ENCODE results near the gene GRIN3A.
"Not testable (repeated sequence)": the region's sequence is repeated elsewhere in the genome, so short reads cannot be mapped to it uniquely, and the experiment has no call there.

The GRIN3A gene

DNA sequence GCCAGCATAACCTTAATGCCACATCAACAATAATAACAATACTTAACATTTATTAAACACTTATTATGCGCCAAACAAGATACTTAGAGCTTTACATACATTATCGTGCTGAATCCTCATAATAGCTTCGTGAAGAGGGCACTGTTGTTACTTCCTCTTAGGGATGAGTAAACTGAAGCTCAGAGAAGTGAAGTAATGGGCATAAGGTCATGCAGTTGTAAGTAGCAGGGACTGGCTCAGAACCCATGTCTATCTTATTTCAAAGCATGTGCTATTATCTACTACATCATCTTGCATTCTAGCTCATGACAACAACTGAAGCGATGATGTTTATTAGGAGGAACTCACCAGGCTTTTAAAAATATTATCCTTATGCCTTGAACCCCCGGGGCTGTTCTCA lies 108.8 kb downstream of the GRIN3A start:
- FAIRE-seq = no peak

DNA sequence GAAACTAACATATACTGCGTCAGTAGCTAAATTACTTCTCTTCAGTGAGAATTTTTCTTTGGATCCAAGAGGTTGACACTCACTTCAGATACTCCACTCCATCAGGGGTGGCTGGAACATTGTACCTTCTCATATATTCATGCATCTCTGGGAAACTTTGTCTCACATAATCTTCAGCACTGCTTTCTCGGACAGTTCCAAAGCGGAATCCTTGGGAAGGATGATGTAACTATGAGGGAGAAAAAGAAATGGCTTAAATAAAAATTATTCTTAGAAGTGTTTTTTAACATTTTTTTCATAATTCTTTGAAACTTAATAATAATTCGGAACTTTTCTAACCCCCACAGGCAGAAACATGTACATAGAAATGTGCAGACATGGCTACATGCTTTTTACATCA lies 110.3 kb downstream of the GRIN3A start:
- FAIRE-seq = no peak

DNA sequence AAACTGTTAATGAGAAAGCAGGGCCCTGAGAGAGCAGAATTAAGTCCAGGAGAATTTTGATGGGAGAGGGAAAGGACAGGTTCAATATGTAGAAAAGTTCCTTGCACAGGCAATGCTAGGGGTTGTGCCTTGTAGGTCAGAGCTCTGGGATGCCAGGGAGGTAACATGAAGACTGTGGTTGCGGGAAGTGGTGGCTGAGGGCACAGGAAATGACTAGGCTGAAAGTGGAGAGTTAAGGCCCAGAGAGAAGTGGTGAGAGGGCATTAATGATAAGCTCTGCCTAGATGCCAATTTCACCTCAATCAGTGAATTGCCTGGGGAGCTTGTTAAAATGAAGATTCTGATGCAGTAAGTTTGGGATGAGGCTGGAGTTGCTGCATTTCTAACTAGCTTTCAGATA lies 112.2 kb downstream of the GRIN3A start:
- FAIRE-seq = no peak

DNA sequence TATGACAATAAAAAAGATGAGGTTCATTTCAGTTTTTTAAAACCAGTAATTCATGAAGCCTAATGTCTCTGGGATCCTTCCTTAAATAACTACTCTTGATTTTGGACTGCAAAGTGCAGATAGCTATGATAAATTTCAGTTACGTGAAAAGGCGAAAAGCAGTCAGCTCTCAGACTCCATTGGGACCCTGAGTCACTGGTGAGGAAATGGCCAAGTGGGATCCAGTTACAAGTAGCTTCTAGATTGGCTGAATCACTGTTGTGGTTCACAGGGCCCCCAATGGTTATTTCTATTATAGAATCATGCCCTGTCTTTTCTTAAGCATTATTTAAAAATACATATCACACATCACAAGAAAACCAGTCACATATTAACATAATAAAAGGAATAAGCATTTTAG lies 112.6 kb downstream of the GRIN3A start:
- no peak for FAIRE-seq

DNA sequence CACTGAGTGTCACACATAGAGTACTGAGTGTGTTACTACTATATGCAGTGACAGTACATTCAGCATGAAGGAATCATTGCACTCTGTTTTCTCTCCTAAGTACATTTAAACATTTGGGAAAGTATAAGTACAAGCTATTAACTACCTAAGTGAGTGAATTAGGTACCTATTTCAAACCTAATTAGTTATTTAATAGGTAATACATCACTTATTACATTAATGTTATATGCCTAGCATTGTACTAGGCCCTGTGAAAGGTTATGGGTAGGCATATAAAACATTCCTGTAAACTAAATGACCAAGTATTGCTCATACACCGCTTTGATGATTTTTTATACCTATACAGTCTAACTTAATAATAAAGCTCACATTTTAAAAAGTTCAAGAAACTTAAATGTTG lies 118.0 kb downstream of the GRIN3A start:
- FAIRE-seq = no peak

DNA sequence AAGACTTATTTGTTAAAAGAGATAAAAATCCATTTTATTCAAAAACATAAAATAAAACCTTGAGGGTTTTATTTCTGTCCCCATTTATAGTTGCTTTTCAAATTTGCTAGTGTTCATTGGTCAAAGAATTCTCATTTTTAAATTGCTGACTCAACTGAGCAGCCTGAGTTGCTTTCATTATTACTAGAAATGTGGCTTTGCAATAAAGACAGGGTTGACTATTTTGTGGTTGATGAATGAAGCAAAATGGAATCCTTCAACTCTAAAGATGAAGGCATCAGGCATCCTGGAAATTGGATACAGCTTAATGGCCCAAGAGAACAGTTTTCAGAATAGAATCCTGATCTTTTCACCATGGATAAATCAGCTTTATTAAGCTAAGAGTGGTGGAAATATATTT lies 119.7 kb downstream of the GRIN3A start:
- no peak for FAIRE-seq

DNA sequence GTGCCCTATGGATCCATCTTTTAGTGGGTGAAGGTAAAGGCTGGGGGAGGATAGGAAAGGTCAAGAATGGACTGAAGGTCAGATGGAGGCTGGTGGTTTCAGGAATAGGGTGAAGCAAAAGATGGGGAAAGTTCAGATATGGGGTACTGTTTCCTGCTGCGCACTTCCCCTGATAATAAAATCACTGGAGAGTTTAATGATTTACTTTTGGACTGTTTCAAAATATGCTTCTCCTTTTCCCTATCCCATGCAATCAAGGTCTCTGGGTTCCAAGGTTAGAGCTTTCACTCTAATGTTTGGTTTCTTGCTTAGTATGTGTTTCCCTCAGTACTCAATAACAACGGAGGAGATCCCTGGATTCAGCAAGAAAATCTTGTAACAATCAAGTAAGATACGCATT lies 132.9 kb downstream of the GRIN3A start:
- no peak for FAIRE-seq

DNA sequence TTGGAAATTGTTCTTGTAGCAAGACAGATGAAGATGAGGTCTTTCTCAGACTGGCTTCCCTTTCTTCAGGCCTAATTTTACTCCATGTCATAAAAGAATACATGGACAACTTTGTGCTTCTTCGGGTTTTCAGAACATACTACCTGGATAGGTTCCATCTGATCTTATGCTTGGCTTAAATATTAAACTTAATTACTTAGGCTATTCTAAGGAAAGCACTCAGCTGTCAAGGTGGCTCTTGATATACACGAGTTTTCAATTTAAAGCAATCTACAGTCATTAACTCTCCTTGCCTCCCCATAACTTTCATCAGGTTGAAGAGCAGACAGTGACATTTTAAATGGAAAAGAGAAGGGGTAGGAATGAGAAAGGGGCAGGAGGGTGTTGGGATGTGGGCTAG lies 134.2 kb downstream of the GRIN3A start:
- FAIRE-seq = no peak

DNA sequence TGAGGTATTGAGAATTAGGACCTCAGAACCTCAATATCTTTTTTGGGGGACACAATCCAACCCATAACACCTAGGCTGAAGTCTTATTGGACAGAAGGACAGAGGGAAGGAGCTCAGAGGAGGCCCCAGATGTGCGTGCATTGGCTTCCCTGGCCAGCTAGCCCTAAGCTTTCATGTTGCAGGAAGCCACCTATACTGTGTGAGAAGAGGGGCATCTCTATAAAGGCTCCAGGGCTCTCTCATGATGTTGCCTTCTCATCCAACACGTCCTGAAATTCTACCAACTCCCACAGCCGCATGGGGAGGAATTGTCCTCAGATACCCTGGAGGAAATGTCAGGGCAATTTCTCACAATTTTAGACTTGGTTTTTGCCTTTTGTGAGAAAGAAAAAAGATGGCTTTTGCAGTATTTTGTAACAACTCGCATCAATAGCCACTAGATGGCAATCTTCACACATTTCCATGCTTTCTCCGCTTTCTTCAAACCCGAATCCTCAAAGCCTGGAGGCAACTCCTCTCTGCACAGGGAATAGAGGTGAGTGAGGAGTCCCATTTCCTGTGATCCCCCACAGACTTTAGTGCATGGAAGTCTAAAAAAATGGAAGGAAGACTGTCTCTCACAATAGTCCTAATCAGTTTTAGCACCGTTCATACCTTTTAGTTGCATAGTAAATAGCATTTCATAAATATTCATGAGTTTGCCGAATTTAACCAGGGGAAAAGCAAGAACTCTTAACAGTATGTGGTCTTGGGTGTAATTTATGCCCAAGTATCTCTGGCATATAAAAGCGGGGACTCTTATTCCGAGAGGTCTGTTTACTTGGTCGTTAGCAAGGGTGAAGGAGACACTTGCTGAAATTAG lies 136.3 kb downstream of the GRIN3A start:
- FAIRE-seq = no peak

DNA sequence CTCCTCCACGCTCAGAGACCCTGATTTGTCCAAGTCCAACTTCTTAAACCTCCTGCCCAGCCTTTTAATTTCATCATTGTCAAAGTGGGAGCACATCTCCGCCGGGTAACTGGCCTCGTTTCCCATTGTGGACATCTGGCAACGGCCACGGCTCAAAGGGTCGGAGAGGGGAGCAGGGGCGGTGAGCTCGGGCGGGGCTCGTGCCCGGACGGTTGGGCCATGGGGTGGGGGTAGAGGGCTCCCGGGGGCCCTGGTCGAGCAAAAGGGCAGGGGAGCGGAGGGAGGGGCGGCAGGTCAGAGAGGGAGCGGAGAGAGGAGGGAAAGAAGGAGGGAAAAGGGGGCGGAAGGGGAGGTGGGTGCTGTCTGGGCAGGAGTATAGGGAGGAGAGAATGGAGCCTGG lies 143.7 kb downstream of the GRIN3A start, which contains the start of gene PPP3R2:
Gene PPP3R2, minus strand, starts transcription at position 174 of the 400 bp plus-strand sequence. Its CDS starts 48 bp downstream, at position 126.
- no peak for FAIRE-seq

DNA sequence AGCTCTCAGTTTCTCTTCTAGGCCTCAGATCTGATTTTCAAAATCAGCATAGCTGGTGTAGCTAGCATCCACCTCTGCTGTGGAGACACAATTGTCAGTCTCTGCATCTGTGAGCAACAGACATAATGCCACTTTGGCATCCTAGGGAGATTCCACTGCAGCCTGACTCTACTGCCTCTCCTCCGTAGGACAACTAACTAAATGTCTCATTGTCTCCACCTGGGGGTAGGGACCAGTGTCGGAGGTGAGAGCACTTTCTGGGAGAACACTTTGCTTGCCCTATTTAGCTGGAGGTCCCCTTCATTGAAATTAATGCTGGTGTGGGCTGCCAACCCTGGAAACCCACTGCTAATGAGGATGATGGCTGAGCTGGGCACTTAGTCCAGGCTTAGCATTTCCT lies 145.1 kb downstream of the GRIN3A start:
- FAIRE-seq = no peak

DNA sequence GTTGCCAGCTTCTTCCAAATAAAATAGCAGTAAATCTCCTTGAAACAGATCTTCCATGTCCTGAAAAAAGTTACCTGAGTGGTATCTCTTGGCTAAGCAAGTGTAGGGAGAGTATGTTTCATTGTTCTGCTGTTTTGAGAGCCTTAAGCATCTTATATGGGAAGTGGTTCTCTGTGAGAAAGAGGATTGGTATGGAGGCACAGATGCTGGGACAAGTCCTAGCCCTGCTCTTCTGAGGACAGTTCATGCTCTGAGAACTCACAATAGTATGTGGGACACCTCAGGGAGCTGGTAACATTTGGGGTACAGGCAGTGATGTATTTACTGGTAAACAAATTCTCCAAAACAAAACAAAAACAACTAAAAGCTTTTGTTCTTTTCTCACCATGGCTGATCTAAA lies 145.7 kb downstream of the GRIN3A start:
- no peak for FAIRE-seq

DNA sequence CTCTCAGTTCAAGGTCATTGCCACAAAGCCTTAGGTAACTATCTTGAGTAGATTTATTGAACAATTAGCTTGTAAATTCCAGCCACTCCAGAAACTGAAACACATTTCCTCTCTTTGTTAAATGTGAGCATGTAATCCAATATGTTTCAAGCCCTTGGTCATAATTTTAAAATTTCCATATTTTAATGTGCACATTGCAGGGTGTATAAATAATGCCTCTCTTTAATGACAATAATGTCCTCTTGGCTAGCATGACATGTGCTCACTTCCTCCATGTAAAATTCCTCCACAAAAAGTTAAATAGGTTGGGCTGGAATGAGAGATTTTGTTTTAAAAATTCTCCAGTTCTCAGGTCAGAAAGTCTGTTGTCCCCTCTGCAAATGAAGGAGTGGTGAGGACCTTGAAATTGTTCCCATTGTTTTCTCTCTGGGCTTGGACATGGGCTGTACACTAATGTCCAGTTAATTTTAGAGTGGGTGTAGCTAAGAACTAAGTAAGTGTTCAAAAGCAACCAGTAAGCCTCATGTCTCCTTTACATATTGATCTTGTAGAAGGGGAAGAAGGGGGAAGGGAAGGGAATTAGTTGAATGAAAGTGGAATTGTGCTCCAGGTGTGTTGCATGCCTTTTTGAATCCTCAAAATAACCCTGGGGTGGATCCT lies 146.5 kb downstream of the GRIN3A start:
- no peak for FAIRE-seq

DNA sequence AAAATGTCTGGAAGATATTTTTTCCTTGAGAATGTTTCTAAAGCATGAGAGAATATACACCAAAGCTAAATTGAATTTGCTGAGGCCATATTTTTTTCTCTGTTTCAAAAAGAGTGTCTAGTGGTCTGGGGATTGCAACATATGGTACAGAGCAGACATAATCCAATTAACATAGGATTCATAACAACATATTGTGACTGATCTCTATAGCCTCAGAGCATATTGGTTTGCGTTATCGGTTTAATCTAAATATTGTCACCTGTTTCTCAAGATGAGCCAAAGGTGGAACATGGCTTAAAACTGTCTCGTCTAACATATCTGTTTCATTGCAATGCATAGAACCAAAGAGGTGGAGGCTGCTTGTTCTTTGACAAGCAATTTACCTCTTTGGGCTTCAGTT lies 147.5 kb downstream of the GRIN3A start:
- no peak for FAIRE-seq

DNA sequence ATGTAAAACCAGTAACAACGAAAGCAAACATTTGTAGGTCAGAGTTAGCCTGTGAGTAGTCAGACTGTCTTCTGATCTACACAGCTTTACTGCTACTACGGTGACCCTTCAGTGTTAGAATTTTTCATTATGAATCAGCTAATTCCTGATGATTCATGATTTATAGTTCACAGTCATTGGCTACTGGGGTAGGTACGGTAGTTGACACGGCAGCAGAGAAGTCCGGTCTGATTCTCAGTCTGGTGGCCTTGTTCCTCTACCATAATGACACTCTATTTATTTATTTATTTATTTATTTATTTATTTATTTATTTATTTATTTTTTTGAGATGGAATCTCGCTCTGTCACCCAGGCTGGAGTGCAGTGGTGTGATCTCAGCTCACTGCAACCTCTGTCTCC lies 148.4 kb downstream of the GRIN3A start:
- FAIRE-seq = not testable (repeated sequence)

DNA sequence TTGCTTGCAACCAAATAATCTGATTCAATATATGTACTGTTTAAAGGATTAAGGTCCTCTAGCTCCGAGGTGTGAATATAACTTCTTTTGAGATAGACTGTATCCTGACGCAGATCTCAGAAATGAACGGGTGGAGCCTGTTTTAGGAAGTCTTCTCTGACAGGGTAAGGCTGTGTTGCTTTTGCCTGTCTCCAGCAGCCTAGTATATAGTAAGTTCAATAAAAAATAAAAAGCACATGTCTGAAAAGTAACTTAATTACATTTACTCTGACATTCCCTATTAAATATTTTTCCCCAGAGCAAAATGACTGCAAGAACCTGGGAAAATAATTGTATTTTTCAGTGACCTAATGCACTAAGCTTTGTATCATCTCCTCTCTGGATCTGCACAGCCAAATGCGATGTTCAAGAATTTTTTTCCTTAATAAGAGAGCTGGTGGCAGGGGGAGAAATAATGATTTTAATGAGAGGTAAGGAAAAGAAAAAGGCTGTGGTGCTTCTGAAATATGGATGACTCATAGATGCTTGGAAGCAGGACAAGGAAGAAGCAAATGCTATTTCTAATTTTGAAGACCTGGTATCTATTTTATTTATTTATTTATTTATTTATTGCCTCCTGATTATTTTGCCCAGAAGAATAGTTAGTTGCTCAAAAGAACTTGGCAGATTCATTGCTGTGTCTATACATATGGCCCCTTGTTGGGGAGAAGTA lies 151.0 kb downstream of the GRIN3A start:
- no peak for FAIRE-seq

DNA sequence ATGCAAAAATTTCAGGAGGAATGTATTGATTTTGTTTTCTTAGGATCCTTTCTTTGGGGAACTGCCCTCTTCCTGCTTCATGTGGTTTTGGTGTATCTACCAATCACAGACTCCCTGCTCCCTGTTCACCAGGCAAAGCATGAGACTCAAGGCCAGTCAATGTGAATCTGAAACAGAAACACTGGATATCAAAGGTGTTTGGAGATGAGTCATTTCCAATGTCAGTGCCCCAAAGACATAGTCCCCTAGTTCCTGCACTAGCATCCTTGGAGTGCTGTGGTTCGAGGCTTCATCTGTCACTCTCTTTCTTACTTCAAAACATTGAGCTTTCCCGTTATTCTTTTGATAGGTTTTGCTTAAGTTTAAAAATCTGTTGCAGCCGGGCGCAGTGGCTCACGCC lies 151.8 kb downstream of the GRIN3A start:
- FAIRE-seq = no peak

DNA sequence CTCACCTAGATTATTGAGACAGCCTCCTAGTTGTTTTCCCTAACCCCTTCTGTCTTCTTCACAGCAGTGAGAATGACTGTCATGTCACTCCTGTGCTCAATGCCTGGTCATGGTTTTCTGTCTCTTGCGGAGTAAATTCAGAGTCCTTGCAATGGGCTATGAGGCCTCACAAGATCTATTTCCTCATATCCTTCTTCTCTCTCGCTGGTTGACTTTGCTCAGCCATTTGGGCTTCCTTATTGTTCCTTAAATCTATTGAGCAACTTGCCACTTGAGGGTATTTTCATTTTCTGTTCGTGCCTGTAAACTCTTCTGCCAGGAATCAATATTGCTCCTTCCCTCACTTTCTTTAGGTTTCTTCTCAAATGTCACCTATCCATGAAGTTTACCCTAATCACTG lies 152.7 kb downstream of the GRIN3A start:
- no peak for FAIRE-seq

DNA sequence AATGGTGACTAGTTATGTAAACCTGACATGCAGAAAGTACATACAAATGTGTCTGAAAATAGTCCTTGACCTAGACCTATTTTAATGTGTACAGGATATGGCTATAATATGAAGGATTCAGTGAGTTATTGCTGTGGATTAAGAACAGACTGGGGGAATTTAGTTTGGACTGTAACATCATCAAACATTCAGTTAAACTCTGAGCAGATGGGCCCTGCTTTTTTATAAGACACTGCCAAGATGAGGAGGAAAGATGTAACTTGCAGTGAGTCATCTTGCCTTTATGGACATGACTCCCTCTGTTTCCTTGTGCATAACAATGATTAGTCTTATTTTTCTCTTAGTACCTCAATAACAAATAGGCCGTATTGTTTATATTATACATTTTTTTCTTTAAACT lies 155.9 kb downstream of the GRIN3A start:
- no peak for FAIRE-seq

DNA sequence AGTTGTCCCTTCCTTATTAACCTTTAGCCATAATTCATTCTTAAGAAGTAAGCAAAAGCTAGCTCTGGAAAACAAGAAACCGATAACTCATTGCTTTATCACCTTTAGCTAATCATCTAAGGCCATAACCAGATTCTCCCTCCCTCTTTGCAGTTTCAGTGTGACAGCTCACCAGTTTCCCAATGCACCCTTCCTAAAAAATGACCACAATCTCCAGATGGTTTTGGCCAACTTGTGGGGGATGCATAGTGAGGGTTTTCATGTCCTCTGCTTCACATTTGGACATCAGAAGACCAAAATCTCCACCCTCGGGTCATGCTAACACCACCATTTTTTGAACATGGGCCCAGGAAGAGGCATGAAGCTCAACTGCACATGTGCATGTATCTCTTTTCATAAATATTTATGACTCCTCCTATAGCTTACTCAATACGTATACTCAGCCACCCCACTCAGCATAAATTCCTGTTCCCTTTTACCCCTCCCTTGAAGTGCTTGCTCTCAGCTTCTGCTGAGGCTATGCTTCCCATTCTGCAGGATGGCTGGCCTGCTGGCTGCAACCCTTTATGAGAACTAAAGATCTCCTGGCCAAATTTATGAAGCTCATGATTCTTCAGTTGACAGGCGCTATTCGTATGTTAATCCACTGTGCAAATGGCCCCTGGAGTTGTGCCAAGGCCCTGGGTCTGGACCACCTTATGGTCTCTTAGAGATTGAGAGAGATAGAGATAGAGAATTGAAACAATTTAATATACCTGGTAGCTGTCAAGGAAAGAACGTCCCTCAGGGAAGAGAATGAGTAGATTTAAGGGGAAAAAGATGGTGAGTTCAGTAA lies 158.5 kb downstream of the GRIN3A start:
- no peak for FAIRE-seq

DNA sequence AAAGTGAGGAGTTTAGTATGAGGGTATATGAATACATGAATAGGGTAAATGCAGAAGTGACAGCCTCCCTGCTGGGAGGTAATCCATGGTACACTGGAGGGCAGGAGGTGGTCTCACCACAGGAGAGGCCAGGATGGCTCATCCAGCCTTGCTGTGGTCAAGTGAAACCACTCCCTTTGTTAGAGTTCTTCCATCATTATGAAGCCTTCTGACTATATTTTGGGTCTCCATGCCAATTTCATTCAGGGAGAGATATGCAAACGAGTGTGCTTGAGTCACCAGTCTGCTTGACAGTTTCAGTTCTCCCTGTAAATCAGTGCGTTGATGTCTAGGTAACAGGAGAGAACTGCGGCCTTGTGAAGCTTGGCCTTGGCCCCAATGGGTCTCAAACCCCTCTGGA lies 160.1 kb downstream of the GRIN3A start:
- no peak for FAIRE-seq

DNA sequence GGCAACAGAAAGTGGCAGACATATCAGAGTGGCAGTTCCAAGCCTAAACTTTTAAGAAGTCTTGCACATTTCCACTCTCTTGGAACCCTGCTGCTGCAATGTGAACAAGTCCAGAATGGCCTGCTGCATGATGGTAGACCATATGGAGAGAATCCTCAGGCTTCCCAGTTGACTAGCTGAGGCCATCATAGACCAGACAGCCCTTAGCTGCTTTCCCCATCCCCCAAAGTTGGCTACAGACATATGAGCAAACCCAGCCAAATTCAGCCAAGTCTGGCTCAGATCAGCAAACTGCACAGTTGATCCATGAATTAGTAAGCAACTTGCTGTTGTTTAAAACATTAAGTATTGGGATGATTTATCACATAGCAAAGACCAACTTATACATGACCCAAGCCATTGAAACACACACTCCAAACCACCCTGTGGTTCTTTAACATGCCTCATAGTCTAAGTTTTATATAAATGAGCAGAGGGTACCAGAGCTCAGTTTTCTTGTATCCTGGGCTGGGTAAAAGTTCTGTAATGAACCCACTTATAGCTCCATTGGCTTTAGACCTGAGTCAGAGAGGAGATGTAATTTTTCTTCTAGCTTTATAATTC lies 163.6 kb downstream of the GRIN3A start:
- no peak for FAIRE-seq

Data from colon (tissue), 2 donors.